ENCODE data around the gene FCMR. TPM values are rescaled to one million over a fixed set of nuclear protein-coding genes. Genes with fewer than 3 reads are reported as not detected.

FCMR gene
- total and polyA plus RNA-seq, 2 experiments from 2014 or later, result 1.2 to 2.3 TPM

DNA sequence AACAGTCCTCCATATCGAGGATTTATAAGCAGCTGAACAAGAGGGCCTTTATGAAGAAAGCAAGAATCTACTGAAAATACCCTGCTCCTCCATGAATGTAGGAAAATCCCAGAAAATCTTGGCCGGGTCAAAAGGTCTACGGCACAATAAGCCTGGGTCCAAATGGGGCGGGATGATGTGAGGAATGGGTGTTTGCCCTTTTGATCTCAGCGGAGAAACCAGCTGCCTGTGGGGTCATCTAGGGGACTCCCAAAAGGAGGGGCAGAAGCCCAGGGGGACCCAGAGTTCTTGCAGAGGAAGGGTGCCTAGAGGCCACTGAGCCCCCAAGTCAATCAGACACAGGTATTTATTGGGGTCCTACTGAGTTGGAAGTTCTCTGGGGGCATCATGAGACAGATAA, 35.9 kb upstream of the FCMR start:
- Histone ChIP-seq H3K9ac (no peak overlapping the region), H3F3A (ENCODE audit: insufficient read depth) (no peaks in the 10 kb centered on the region), H3K4me3 (no peak overlapping the region), H3K9me3 (ENCODE audit: low read depth) (no peaks in the 10 kb centered on the region), H3K4me2 (ENCODE audit: unreplicated experiment) (no peak overlapping the region), H3K79me2 (ENCODE audit: insufficient read depth) (no peaks in the 10 kb centered on the region), H3K27ac (no peak overlapping the region), H4K20me1 (ENCODE audit: insufficient read depth) (no peaks in the 10 kb centered on the region), H3K9me2 (ENCODE audit: insufficient read depth) (no peaks in the 10 kb centered on the region), H3K27me3 (replicated peaks; ENCODE audit: insufficient read depth) (peaks cover 11% of the 10 kb centered on the region), H2AFZ (no peak overlapping the region), H3K4me1 (ENCODE audit: insufficient read depth) (no peaks in the 10 kb centered on the region), H3K36me3 (ENCODE audit: low read depth) (no peaks in the 10 kb centered on the region)
- in situ Hi-C loops (cut with MboI), result no loop called here
- no peak for TF ChIP-seq EZH2phosphoT487 (IDR thresholded peaks at IDR 0.05; ENCODE audit: insufficient read depth, low read depth)
- TF ChIP-seq EZH2 (IDR thresholded peaks at IDR 0.05; ENCODE audit: insufficient read depth, poor library complexity, severe bottlenecking), result no peak
- WGBS, 2 experiments (ENCODE audit: low coverage in 1 of 2, low lambda C conversion rate in 2 of 2, missing lambda C conversion rate in 2 of 2), result 76 to 78% methylated on average over 5 of the region's 5 CpGs
- no peak for DNase-seq

DNA sequence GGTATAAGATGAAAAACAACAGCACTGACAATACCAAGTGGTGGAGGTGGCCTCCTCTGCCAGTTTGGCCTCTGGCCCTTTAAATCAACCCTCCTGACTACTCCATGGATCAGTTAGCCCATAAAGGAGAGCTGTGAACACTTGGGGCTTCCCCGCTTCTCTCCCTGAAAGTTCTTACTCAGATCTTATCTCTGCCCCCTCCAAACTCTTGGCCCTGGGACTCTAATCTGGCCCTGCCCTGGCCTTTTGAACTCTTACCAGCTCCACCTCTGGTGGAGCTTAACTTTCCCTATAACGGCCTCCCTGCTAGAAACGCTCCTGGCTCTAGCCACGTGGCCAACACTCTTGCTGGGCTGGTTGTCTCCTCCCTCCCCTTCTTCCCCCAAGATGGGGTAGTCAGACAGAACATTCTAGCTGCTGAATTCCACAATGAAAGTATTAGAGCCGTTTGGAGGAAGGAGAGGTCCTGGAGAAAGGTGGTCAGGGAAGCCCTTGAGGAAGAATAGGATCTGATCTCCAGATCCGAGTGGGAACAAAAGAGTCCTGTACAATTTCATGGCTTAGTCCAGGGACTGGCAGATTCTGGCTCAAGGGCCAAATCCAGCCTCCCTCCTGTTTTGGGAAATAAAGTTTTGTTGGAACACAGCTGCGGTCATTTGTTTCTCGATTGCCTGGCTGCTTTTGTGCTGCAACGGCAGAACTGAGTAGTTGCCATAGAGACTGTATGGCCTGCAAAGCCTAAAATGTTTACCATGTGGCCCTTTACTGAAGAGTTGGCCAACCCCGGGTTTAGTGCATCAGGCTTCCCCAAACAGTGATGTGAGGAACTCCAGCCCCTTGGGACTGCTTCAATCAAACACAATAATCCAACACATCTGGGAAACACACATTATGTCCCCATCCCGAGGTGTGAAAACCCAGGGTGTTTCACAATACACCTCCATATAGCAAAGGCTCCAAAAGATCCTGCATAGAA, 34.0 kb upstream of the FCMR start:
- Histone ChIP-seq H3K36me3 (ENCODE audit: low read depth) (no peaks in the 10 kb centered on the region), H3K27me3 (replicated peaks; ENCODE audit: insufficient read depth) (peaks cover 11% of the 10 kb centered on the region), H3K27ac (no peak overlapping the region), H2AFZ (no peak overlapping the region; the same call in 1 of the 2 replicates), H4K20me1 (ENCODE audit: insufficient read depth) (no peaks in the 10 kb centered on the region), H3F3A (ENCODE audit: insufficient read depth) (no peaks in the 10 kb centered on the region), H3K4me3 (no peak overlapping the region), H3K4me2 (ENCODE audit: unreplicated experiment) (no peak overlapping the region), H3K4me1 (ENCODE audit: insufficient read depth) (no peaks in the 10 kb centered on the region), H3K79me2 (ENCODE audit: insufficient read depth) (no peaks in the 10 kb centered on the region), H3K9me2 (ENCODE audit: insufficient read depth) (no peaks in the 10 kb centered on the region), H3K9ac (no peak overlapping the region), H3K9me3 (ENCODE audit: low read depth) (no peaks in the 10 kb centered on the region)
- 25% methylated on average over 11 of the region's 11 CpGs for WGBS, 2 experiments (ENCODE audit: low coverage in 1 of 2, low lambda C conversion rate in 2 of 2, missing lambda C conversion rate in 2 of 2)
- TF ChIP-seq EZH2phosphoT487 (IDR thresholded peaks at IDR 0.05; ENCODE audit: insufficient read depth, low read depth), result no peak
- TF ChIP-seq EZH2 (IDR thresholded peaks at IDR 0.05; ENCODE audit: insufficient read depth, poor library complexity, severe bottlenecking), result no peak
- DNase-seq, result peak; percentile 57
- in situ Hi-C loops (cut with MboI), result no loop called here

DNA sequence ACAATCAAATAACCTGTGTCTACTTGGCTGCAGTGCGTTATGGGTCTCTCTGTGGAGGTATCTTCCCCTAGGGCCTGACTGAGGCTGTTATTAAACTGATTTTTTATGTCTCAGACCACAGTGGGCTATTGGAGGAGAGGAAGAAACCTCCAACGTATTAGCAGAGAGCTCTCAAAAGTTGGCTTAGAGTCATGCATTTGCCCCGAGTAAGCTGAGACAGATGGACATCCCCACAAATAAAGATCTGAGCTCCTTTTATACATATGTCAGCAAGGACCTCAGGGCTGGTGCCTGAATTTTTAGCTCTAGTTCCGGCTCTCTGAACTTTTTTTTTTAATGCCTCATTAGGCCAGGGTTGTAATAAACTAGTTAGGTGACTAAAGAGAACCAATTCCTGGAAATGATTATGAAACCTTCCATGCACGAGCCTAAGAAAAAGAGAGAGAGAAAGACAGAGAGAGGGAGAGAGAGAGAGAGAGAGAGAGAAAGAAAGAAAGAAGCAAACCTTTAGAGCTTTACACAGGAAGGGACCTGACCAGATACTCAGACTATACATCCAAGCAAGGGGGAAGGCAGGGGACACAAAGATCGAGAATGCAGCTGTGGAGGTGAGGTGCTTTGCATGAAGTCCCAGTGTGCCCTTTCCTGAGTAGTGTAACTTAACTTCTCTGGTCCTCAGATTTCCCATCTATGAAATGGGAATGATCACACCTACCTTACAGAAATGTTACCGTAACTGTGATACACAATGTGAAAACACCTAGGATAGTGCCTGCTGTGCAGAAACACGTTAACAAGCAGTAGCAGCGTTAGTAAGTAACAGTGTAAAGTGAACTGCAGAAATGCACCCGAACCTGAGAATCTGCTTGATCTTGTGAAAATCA, 33.0 kb upstream of the FCMR start:
- H3K36me3 ChIP-seq (ENCODE audit: low read depth), result no peaks in the 10 kb centered on the region
- 65 to 70% methylated on average over 10 of the region's 10 CpGs for WGBS, 2 experiments (ENCODE audit: low coverage in 1 of 2, low lambda C conversion rate in 2 of 2, missing lambda C conversion rate in 2 of 2)
- TF ChIP-seq EZH2phosphoT487 (IDR thresholded peaks at IDR 0.05; ENCODE audit: insufficient read depth, low read depth) (no peak), EZH2 (IDR thresholded peaks at IDR 0.05; ENCODE audit: insufficient read depth, poor library complexity, severe bottlenecking) (no peak)
- no peak overlapping the region for H3K4me2 ChIP-seq (ENCODE audit: unreplicated experiment)
- H3K4me3 ChIP-seq, result no peak overlapping the region
- H3K27ac ChIP-seq, result no peak overlapping the region
- H3K4me1 ChIP-seq (ENCODE audit: insufficient read depth), result no peaks in the 10 kb centered on the region
- H3K9me2 ChIP-seq (ENCODE audit: insufficient read depth), result no peaks in the 10 kb centered on the region
- H3F3A ChIP-seq (ENCODE audit: insufficient read depth), result no peaks in the 10 kb centered on the region
- H3K9ac ChIP-seq, result no peak overlapping the region
- no peaks in the 10 kb centered on the region for H3K79me2 ChIP-seq (ENCODE audit: insufficient read depth)
- H4K20me1 ChIP-seq (ENCODE audit: insufficient read depth), result no peaks in the 10 kb centered on the region
- no peak overlapping the region for H2AFZ ChIP-seq
- DNase-seq, result no peak
- no peaks in the 10 kb centered on the region for H3K9me3 ChIP-seq (ENCODE audit: low read depth)
- in situ Hi-C loops (cut with MboI), result no loop called here
- peaks cover 14% of the 10 kb centered on the region for H3K27me3 ChIP-seq (replicated peaks; ENCODE audit: insufficient read depth)

DNA sequence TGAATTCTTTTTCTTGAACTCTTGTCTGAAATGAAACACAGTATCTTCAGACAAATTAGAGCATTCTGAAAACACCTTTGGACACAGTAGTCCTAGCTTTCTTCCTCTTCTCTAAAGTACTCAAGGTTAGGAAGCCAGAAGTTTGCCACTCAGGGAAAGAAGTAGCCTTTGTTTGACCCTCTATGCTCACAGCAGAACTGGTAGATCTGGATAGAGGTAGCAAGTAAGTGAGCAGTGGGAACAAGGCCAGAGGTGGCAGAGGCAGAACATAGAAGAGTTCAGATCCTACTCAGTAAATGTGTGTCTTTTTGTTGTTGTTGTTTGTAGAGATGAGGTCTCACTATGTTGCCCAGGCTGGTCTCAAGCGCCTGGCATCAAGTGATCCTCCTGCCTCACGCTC, 31.9 kb upstream of the FCMR start:
- no peak for TF ChIP-seq EZH2 (IDR thresholded peaks at IDR 0.05; ENCODE audit: insufficient read depth, poor library complexity, severe bottlenecking)
- TF ChIP-seq EZH2phosphoT487 (IDR thresholded peaks at IDR 0.05; ENCODE audit: insufficient read depth, low read depth), result no peak
- WGBS, 2 experiments (ENCODE audit: low coverage in 1 of 2, low lambda C conversion rate in 2 of 2, missing lambda C conversion rate in 2 of 2), result 87 to 100% methylated on average over 2 of the region's 2 CpGs
- H4K20me1 ChIP-seq (ENCODE audit: insufficient read depth), result no peaks in the 10 kb centered on the region
- no peak overlapping the region for H3K9ac ChIP-seq
- H3K27me3 ChIP-seq (replicated peaks; ENCODE audit: insufficient read depth), result peaks cover 14% of the 10 kb centered on the region
- H3F3A ChIP-seq (ENCODE audit: insufficient read depth), result no peaks in the 10 kb centered on the region
- no peaks in the 10 kb centered on the region for H3K9me3 ChIP-seq (ENCODE audit: low read depth)
- no peaks in the 10 kb centered on the region for H3K79me2 ChIP-seq (ENCODE audit: insufficient read depth)
- H3K36me3 ChIP-seq (ENCODE audit: low read depth), result no peaks in the 10 kb centered on the region
- H2AFZ ChIP-seq, result no peak overlapping the region
- in situ Hi-C loops (cut with MboI), result no loop called here
- DNase-seq, result no peak
- H3K9me2 ChIP-seq (ENCODE audit: insufficient read depth), result no peaks in the 10 kb centered on the region
- H3K4me1 ChIP-seq (ENCODE audit: insufficient read depth), result no peaks in the 10 kb centered on the region
- H3K4me3 ChIP-seq, result no peak overlapping the region
- H3K4me2 ChIP-seq (ENCODE audit: unreplicated experiment), result no peak overlapping the region
- H3K27ac ChIP-seq, result no peak overlapping the region
